Progenitor cell of endocrine pancreas (in vitro differentiated cells): ENCODE measurements around the gene LHX4. TPM values are rescaled to one million over a fixed set of nuclear protein-coding genes. Genes with fewer than 3 reads are reported as not detected.

Experiments used
- DNase-seq: peaks from one replicate; pipeline ENCODE4 v3.0.0; 2021; ENCODE audit warnings: low spot score; ENCODE audit not compliant: unreplicated experiment
- H3K27ac Mint-ChIP-seq: 2 replicates; pipeline ENCODE4 v1.8.0; 2021; ENCODE audit warnings: mild to moderate bottlenecking, moderate library complexity, mixed read lengths
- H3K27me3 Mint-ChIP-seq: 2 replicates; pipeline ENCODE4 v1.8.0; 2021; ENCODE audit warnings: mixed read lengths
- H3K36me3 Mint-ChIP-seq: 2 replicates; pipeline ENCODE4 v1.8.0; 2022; ENCODE audit warnings: mixed read lengths; ENCODE audit not compliant: insufficient read depth
- H3K4me1 Mint-ChIP-seq: 2 replicates; pipeline ENCODE4 v1.8.0; 2021; ENCODE audit warnings: low read depth, mixed read lengths
- H3K4me3 Mint-ChIP-seq: 2 replicates; pipeline ENCODE4 v1.8.0; 2021; ENCODE audit warnings: low read depth, mild to moderate bottlenecking, moderate library complexity, mixed read lengths
- H3K9me3 Mint-ChIP-seq: 2 replicates; pipeline ENCODE4 v1.8.0; 2021; ENCODE audit warnings: low read depth, mixed read lengths
- CTCF ChIP-seq: fragments of 200-600 bp; sonication (generic); IDR thresholded peaks from one replicate; pipeline ENCODE4 v1.5.0; 2021; ENCODE audit warnings: antibody characterized with exemption, mild to moderate bottlenecking; ENCODE audit not compliant: unreplicated experiment
- total RNA-seq: library from RNA; stranded (reverse); gene quantifications from 2 replicates; pipeline ENCODE4 v1.2.1, GENCODE V29; 2021

Gene LHX4
- total RNA-seq, 1 donor from 2014 or later: 0.55 TPM

- H3K27ac Mint-ChIP-seq: no peak overlapping the region
- H3K27me3 Mint-ChIP-seq: peaks cover 25% of the 10 kb centered on the region
- TF ChIP-seq CTCF: no peak
- H3K4me3 Mint-ChIP-seq: no peak overlapping the region
- H3K36me3 Mint-ChIP-seq: no peaks in the 10 kb centered on the region
- DNase-seq: no peak
- no peaks in the 10 kb centered on the region for H3K9me3 Mint-ChIP-seq
- no peaks in the 10 kb centered on the region for H3K4me1 Mint-ChIP-seq
These were observed 18.2 kb upstream of the LHX4 start for GRCh38 chr1:180211860-180212229.

GRCh38 chr1:180213401-180214170 lies 16.5 kb upstream of the LHX4 start:
- Mint-ChIP-seq H3K36me3 (no peaks in the 10 kb centered on the region), H3K9me3 (no peaks in the 10 kb centered on the region), H3K27ac (no peak overlapping the region), H3K27me3 (peaks cover 21% of the 10 kb centered on the region), H3K4me1 (no peaks in the 10 kb centered on the region), H3K4me3 (no peak overlapping the region)
- DNase-seq: no peak
- no peak for TF ChIP-seq CTCF

GRCh38 chr1:180215856-180216625 lies 14.0 kb upstream of the LHX4 start:
- no peak for DNase-seq
- Mint-ChIP-seq H3K27me3 (peaks cover 29% of the 10 kb centered on the region), H3K36me3 (no peaks in the 10 kb centered on the region), H3K9me3 (no peaks in the 10 kb centered on the region), H3K27ac (no peak overlapping the region), H3K4me1 (no peaks in the 10 kb centered on the region), H3K4me3 (no peak overlapping the region)
- no peak for TF ChIP-seq CTCF

- no peaks in the 10 kb centered on the region for H3K4me1 Mint-ChIP-seq
- H3K27ac Mint-ChIP-seq: no peak overlapping the region
- no peak for DNase-seq
- peaks cover 30% of the 10 kb centered on the region for H3K27me3 Mint-ChIP-seq
- H3K36me3 Mint-ChIP-seq: no peaks in the 10 kb centered on the region
- H3K9me3 Mint-ChIP-seq: no peaks in the 10 kb centered on the region
- no peak for TF ChIP-seq CTCF
- H3K4me3 Mint-ChIP-seq: no peak overlapping the region
These were observed 13.1 kb upstream of the LHX4 start for GRCh38 chr1:180217006-180217405.

GRCh38 chr1:180218806-180219765 lies 11.0 kb upstream of the LHX4 start:
- H3K4me1 Mint-ChIP-seq: no peaks in the 10 kb centered on the region
- H3K27me3 Mint-ChIP-seq: peaks cover 50% of the 10 kb centered on the region
- no peaks in the 10 kb centered on the region for H3K36me3 Mint-ChIP-seq
- DNase-seq: no peak
- H3K27ac Mint-ChIP-seq: no peak overlapping the region
- no peak overlapping the region for H3K4me3 Mint-ChIP-seq
- no peak for TF ChIP-seq CTCF
- no peaks in the 10 kb centered on the region for H3K9me3 Mint-ChIP-seq
